GDM1 (cell line): ENCODE measurements around the gene APBA2.

Source experiments
- DNase-seq: peaks from one replicate; lab custom pipeline; 2025; lab: John Stamatoyannopoulos, UW

APBA2 gene

DNA sequence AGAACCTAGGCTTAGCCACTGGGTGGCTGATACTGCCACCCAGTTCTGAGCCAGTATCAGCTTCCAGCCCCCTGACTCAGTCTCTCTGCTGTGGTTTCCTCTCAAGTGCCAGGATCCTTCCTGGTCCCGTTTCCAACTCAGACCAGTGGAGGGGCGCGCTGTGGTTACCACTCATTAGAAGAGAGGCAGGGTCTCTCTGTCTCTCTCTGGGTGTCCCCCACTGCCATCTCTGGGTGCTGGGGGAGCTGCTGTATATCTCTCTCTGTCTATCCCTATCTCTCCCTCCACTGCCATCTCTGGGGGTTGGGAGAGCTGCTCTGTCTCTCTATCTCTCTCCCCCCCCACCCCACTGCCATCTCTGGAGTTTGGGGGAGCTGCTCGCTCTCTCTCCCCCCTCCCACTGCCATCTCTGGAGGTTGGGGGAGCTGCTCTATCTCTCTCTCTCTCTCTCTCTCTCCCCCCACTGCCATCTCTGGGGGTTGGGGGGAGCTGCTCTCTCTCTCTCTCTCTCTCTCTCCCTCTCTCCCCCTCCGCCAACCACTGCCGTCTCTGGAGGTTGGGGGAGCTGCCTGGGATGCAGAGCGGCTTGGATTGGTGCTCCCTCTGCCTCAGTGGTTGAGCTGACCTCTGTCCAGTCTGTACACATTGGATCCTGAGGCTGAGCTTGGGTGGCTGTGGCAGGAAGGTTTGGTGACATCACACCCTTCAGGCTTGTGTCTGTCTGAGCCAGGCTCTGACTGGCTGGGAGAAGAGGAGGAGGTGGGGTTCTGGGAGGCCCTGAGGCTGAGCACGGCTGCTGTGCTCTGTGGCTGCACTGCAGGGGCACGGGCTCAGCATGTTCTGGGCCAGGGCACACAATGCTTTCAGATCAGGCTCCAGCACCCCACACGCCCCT lies 98.9 kb downstream of the APBA2 start:
- no peak for DNase-seq

DNA sequence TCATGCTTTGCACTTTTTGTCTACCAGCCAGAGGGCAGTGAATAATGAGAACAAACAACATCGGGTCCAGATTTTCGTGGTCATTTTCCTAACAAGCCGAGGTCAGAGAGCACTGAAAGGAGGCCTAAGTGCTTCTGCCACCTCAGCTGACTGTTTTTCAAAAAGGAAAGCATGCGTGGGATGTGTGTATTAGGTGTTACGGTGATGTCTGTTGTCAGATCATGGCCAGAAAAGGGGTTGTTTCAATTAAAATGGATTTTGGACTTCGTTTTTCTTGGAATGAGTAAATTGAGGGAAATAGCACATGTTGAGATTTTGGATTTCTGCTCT lies 99.5 kb downstream of the APBA2 start:
- DNase-seq: no peak

DNA sequence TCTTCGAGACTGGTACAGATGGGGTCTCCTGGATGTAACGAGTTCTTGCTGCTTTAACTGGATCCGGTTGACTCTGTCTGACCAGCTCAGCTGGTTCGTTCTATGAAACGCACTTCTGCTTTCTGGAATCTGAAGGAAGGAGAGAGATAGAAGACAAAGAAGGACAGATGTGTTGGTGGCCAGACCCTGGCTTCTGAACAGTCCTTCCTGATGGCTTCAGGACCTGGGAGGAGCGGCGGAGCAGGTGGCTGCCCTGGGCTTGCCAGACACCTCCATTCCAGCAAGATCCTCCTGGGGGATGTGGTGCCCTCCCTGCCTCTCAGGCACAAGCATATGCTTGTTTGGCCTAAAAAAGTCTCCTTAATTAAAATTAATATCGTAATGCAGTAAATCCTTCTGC lies 99.9 kb downstream of the APBA2 start:
- DNase-seq: no peak

- no peak for DNase-seq
Observed at GRCh38 chr15:28986108-28986507, 100.3 kb downstream of the APBA2 start.

DNA sequence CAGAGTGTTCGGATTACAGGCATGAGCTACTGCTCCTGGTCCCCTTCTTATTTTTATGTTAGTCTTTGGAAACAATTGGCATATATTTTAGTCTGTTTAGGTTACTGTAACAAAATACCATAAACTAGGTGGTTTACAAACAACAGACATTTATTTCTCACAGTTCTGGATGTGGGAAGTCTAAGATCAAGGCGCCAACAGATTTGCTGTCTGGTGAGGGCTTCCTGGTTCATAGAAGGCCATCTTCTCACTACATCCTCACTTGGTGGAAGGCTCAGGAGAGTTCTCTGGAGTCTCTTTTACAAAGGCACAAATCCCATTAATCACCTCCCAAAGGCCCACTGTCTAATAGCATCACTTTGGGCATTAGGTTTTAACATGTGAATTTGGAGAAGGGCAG lies 101.0 kb downstream of the APBA2 start:
- no peak for DNase-seq

- no peak for DNase-seq
Observed at GRCh38 chr15:28987337-28987736, 101.6 kb downstream of the APBA2 start.

DNA sequence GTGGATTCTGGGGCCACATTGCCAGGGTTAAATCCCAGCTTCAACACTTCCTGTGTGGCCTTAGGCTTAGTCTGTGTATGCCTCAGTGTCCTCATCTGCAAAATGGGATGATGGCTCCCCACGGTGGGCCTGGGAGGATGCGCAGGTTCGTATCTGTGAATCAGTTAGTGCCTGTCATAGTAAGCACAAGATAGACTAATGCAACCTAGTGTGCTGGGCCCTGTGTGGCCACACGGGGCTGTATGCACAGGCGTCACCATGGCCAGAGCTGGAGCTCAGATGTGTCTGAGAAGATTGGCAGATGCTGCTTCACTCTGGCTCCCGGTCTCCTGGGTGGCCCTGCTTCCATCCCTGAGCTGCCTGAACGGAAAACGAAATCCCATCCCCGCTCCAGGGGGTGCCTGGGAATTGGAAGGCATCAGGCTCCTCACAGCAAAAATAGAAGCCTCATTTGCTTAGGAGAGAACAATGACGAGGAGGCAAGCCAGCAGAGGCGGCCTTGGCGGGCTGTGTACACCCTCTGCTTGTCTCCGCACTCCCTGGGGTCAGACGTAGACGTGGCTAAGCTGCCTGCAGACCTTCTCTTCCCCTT lies 103.6 kb downstream of the APBA2 start:
- DNase-seq: no peak

DNA sequence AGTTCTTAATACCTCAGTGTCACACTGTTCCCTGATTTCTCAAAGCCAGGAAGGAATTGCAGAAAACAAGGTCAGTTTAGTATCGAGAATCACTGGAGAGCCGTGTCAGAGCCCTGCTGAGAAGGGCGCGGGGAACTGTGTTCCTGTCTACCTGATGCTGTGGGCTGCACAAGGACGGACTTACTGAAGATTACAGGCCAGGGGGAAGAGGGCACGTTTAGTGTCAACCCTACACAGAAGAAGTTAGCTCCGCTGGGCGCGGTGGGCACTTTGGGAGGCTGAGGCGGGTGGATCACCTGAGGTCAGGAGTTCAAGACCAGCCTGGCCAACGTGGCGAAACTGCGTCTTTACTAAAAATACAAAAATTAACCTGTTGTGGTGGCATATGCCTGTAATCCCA lies 104.1 kb downstream of the APBA2 start:
- DNase-seq: no peak

DNA sequence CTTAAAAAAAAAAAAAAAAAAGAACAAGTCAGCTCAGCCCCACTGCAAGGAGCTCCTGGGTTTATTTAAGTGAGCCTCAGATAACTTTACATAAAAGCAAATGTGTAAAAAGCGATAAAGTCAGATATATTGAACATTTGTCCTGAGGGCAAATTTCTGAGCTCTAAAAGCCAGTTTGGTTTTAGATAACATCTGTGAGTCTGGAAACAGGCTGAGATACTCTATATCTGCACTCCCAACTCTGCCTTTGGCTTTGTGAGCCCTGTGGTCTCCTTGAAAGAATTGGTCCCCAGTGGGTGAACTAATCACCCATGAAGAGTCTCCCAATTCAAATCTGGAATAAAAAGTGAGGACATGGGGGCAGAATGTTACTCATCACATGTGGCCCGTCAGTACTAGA lies 104.6 kb downstream of the APBA2 start:
- DNase-seq: no peak

GRCh38 chr15:28991236-28992171 lies 105.7 kb downstream of the APBA2 start:
- DNase-seq: no peak

DNA sequence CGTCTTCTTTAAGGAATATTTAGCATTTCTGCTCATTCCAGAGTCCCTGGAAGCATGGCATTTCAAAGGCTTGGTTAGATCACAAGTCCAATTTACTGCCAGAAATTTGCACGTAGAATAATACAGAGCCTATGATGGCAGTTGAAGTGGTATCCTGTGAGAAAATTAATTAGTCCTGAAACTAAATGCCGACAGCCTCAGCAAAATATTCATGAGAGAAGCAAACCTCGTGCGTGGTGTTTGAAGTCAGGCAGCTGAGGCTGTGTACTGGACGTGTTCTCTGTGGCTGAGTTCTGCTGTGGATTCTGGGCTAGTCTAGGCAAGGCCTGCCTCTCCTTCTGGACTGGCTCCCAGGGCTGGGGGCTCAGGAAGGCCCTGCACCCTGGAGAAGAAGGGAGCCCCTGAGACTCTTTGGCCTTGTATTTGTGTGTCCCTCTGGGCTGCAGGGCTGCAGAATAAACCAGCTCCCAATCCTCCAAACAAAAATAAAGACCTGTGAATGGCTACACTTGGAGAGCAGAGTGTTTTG lies 106.6 kb downstream of the APBA2 start:
- no peak for DNase-seq

DNA sequence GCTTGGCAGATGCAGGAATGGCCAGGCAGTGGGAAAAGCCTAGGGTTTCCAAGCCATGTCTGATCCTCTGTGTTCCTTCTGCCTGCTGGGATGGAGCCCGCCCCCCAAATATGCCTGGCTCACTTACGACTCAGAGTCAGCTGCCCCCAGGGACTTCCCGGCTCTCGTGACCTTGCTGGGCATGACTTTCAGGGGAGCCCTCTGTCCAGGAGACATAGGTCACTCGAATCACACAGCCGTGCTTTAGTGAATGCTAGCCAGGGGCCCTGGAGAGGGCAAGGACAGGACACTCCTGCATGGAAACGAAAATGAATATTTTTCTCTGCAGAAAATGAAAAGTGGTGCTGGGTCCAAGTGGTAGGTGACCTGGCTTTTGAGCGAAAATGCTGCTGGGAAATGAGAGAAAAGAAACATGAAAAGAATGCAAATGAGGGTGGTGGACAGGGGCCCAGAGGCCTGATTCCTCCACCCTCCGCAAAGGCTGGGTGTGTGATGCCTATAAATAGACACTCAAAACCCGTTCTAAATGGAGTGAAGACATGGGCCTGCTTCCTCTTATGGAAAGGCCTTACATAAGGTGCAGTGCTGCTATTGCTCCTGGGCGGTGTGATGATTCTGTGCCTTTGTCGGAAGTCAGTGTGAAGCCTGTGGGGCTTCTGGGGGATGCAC lies 107.4 kb downstream of the APBA2 start:
- DNase-seq: no peak

DNA sequence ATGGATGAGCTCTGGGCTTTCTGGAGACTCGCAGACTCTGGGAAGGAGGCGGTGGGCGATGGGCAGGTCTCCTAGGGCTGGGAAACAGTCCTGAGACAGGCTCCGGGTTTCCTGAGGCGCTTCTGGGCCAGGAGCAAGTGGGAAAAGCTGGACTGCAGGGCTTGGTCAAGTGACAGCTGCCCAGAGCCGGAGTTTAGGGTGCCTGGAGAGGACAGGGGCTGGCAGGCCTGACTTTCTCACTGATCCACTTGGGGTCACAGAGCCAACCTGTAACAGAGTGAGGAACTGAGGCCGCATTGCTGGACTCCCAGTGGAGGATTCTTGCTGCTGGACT lies 107.9 kb downstream of the APBA2 start:
- no peak for DNase-seq

GRCh38 chr15:28994142-28994830 lies 108.5 kb downstream of the APBA2 start:
- DNase-seq: no peak

DNA sequence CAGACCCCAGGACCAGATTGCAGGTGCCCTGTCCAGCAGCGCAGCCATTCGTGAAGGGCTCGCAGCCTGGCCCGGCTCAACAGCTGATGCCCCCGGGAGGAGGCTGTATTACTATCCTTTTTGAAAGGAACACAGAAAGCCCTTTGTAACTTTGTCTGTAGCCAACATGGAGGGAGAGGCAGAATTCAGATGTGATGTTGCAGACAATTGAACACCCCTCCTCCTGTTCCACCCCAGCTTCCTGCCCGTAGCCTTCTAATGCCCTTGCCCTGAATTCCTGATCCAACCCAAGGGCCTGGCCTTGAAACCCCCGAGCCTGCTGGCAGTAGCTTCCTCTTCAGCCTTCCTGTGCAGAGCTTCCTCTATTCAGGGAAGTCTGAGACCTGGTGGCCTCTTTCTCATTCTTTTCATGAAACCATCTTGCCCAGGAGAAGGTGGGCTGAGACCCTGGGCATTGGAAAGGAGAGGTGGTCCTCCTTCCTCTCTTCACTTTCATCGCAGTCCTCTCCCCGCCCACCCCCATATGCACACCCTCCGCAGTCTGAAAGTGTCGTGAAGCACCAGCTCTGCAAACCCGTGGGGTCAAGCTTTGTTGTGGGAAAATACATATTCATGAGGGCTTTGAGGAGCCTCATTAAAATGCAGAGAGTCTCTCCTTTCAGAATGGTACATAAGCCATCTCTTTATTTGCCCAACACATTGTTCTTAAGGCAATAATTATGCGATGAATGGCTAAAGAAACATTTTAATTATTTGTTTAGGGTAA lies 109.2 kb downstream of the APBA2 start:
- DNase-seq: peak; percentile 82

GRCh38 chr15:28995705-28996104 lies 109.9 kb downstream of the APBA2 start:
- DNase-seq: no peak

GRCh38 chr15:28996289-28996688 lies 110.5 kb downstream of the APBA2 start:
- no peak for DNase-seq

- no peak for DNase-seq
Observed at GRCh38 chr15:28996953-28997352, 111.2 kb downstream of the APBA2 start.

DNA sequence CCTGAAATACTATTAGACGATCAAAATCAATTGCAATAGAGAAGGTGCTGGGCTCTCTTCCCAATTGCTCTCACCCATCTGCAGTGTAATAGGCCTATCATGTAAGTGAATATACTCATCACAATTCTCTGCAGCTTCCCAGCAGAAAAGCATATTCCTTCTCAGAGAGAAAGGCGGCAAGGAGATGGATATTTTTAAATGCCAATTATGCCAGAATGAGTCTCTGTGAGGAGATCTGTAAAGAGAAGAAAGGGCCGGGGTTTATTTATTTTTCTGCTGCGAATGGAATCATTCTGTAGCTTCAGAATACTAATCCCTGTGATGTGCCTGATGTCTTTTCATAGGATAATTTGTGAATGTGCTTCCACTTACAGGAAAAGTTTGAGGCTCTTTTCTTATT lies 112.0 kb downstream of the APBA2 start:
- no peak for DNase-seq

- DNase-seq: no peak
Observed at GRCh38 chr15:28998511-28998910, 112.7 kb downstream of the APBA2 start.
